Parathyroid adenoma (tissue), 2 donors: ENCODE results near the gene DLG5.
"Not testable (repeated sequence)": the region's sequence is repeated elsewhere in the genome, so short reads cannot be mapped to it uniquely, and the experiment has no call there.

ENCODE experiments used
- H2AFZ ChIP-seq: fragments of 300-600 bp; sonication (generic); one replicate; pipeline ENCODE4 v1.7.0; 2017; ENCODE audit warnings: antibody characterized with exemption, mild to moderate bottlenecking
- H3K27ac ChIP-seq: fragments of 300-600 bp; sonication (generic); one replicate; pipeline ENCODE4 v1.7.0; 2017
- H3K27me3 ChIP-seq: fragments of 300-600 bp; sonication (generic); one replicate; pipeline ENCODE4 v1.7.0; 2017; ENCODE audit warnings: low read length; ENCODE audit not compliant: control insufficient read depth, insufficient read depth
- H3K36me3 ChIP-seq: fragments of 300-600 bp; sonication (generic); one replicate; pipeline ENCODE4 v1.7.0; 2017; ENCODE audit warnings: low read length; ENCODE audit not compliant: control insufficient read depth, insufficient read depth
- H3K4me1 ChIP-seq: fragments of 300-600 bp; sonication (generic); one replicate; pipeline ENCODE4 v1.7.0; 2017; ENCODE audit warnings: control low read depth
- H3K4me2 ChIP-seq: fragments of 300-600 bp; sonication (generic); one replicate; pipeline ENCODE4 v1.7.0; 2017; ENCODE audit warnings: low read length
- H3K4me3 ChIP-seq: fragments of 300-600 bp; sonication (generic); one replicate; pipeline ENCODE4 v1.7.0; 2017; ENCODE audit warnings: low read depth, low read length
- H3K79me2 ChIP-seq: fragments of 300-600 bp; sonication (generic); one replicate; pipeline ENCODE4 v1.7.0; 2017; ENCODE audit warnings: control low read depth
- H3K9ac ChIP-seq: fragments of 300-600 bp; sonication (generic); one replicate; pipeline ENCODE4 v1.7.0; 2017; ENCODE audit warnings: mild to moderate bottlenecking
- H3K9me3 ChIP-seq: fragments of 300-600 bp; sonication (generic); one replicate; pipeline ENCODE4 v1.7.0; 2017; ENCODE audit warnings: low read length; ENCODE audit not compliant: control insufficient read depth
- TF ChIP-seq, protein P1 (sequence below): fragments of 300-600 bp; sonication (generic); IDR thresholded peaks from one replicate; pipeline ENCODE4 v1.7.0; 2017; ENCODE audit warnings: antibody characterized with exemption, mild to moderate bottlenecking
- donor health status: primary hyperparathyroidism.

Gene DLG5

DNA sequence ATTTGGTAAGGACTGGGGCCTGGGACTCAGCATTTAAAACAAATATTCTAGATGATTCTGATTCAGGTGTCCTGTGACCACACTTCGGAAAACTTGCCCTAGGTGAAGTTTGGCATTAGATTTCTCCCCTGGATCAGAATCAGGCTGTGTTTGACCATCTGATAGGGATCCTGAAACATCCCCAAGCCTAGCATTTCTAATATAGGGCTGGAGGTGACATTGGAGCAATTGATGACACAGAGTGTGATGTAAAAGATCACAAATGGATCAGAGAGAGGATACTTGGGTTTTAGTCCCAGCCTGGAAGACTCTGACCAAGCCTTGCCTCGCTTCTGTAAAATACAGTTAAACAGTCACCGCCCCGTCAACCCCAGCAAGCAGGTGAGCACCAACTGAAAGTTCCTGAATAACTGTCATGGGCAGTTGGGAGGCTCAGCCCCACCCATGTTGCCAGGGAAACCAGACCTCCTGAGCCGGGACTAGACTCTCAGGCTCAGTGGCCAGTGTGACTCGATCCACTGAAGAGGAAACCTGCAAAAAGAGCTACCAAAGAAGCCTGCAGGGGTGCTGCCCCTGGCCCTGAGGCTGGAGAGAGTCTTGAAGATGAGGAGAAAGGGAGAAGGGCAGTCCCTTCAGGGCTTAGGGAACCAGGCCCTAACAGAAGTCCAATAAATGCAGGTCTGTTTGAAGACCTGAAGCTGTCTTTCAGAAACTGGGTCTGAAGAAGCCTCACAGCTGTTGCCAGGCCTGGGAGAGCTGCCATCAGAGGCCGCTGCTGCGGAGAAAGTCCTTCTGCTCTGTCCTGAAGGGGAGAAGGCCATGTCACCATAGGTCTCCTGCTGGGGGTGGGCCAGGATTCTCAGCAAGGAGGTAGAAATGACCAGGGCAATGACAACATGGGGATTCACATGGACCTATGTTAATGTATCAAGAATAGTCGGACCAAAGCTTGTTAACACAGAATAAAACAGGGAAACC, 162.8 kb downstream of the DLG5 start:
- TF ChIP-seq, protein P1, sequence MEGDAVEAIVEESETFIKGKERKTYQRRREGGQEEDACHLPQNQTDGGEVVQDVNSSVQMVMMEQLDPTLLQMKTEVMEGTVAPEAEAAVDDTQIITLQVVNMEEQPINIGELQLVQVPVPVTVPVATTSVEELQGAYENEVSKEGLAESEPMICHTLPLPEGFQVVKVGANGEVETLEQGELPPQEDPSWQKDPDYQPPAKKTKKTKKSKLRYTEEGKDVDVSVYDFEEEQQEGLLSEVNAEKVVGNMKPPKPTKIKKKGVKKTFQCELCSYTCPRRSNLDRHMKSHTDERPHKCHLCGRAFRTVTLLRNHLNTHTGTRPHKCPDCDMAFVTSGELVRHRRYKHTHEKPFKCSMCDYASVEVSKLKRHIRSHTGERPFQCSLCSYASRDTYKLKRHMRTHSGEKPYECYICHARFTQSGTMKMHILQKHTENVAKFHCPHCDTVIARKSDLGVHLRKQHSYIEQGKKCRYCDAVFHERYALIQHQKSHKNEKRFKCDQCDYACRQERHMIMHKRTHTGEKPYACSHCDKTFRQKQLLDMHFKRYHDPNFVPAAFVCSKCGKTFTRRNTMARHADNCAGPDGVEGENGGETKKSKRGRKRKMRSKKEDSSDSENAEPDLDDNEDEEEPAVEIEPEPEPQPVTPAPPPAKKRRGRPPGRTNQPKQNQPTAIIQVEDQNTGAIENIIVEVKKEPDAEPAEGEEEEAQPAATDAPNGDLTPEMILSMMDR: no peak
- H3K9ac ChIP-seq: no peak overlapping the region
- H3K36me3 ChIP-seq: no peaks in the 10 kb centered on the region
- H2AFZ ChIP-seq: peak overlapping the region; percentile 42
- peak overlapping the region; percentile 29 for H3K27ac ChIP-seq
- H3K4me1 ChIP-seq: peaks cover 3% of the 10 kb centered on the region
- no peaks in the 10 kb centered on the region for H3K79me2 ChIP-seq
- H3K9me3 ChIP-seq: no peaks in the 10 kb centered on the region
- H3K4me2 ChIP-seq: no peak overlapping the region
- H3K27me3 ChIP-seq: no peaks in the 10 kb centered on the region
- H3K4me3 ChIP-seq: no peak overlapping the region

DNA sequence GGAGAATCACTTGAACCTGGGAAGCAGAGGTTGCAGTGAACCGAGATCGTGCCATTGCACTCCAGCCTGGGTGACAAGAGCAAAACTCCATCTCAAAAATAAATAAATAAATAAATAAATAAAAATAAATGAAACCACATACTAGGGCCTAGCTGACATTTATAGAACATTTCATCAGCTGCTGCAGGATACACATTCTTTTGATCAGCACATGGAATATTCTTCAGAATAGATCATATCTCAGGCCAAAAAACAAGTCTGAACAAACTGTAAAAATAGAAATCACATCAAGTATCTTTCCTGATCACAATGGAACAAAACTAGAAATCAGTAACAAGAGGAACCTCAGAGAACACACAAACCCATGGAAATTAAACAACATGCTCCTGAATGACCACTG, 168.1 kb downstream of the DLG5 start:
- not testable (repeated sequence) for H3K4me1 ChIP-seq, H3K9ac ChIP-seq, H3K79me2 ChIP-seq, H3K4me3 ChIP-seq, H2AFZ ChIP-seq, H3K36me3 ChIP-seq, H3K27me3 ChIP-seq, H3K27ac ChIP-seq, H3K4me2 ChIP-seq, H3K9me3 ChIP-seq

DNA sequence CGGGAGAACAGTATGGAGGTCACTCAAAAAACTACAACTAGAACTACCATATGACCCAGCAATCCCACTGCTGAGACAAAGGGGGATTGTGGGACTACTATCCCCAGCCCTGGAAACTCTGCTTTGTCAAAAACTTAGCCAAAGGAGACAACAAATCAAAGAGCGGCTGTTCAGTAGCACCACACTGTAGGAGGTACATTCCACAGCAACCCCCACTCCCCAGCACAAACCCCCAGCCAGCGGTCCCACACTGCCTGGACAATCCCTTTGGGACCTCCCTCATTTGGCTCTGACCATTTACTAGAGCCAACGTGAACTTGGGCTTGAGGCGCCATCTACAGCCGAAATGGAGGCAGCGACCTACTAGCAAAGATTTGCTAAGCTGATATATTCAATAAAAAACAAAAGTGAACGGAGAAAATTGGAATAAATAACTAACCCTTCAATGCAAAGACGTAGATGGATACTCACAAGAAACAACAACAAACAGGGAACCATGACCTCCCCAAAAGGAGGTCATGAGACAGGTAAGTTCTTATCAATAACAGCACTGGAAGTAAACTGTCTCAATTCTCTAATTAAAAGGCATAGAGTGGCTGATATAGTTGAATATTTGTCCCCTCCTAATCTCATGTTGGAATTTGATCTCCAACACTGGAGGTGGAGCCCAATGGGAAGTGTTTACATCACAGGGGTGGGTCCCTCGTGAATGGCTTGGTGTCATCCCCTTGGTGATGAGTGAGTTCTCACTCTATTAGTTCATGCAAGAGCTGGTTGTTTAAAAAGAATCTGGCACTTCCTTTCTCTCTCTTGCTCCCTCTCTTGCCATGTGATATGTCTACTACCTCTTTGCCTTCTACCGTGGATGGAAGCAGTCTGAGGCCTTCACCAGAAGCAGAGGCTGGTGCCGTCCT, 170.0 kb downstream of the DLG5 start:
- Histone ChIP-seq H3K79me2 (no peaks in the 10 kb centered on the region), H3K9ac (no peak overlapping the region), H3K4me2 (no peak overlapping the region), H2AFZ (peak overlapping the region; percentile 30), H3K4me3 (no peak overlapping the region), H3K4me1 (peaks cover 4% of the 10 kb centered on the region), H3K9me3 (no peaks in the 10 kb centered on the region), H3K27me3 (no peaks in the 10 kb centered on the region), H3K27ac (peak overlapping the region; percentile 12), H3K36me3 (no peaks in the 10 kb centered on the region)
- TF ChIP-seq, protein P1: peak; percentile 75

DNA sequence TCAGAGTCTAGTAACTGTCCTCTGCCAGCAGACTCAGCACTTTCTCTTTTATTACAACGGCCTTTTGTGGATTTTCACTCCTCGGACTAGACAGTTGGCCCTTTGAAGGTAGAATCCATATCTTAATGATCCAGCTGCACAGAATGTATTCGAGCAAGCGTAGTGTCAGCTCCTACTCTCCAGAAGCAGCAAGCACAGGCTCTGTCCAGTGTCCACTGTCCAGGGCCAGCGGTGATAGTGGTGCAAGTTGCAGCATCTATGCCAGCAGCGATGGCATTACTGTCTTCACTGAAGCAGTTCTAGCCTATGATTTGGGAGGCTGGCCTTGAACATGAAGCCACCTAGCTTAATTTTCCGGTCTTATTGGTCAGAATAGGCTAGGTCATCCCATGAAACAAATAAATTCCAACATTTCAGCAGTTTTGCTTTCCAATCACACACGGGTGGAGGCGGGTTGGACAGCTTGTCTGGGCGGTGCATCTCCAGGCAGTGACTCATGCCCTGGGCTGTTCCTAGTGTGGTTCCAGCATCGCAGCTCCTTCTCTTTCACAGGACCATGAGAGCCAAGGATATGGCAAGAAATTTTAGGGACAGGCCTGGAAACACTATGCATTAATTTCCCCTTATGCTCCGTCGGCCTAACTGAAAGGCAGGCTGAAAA, 180.4 kb downstream of the DLG5 start:
- H3K4me3 ChIP-seq: no peak overlapping the region
- H3K4me1 ChIP-seq: no peaks in the 10 kb centered on the region
- H3K27me3 ChIP-seq: no peaks in the 10 kb centered on the region

More for the DNA sequence above, 180.4 kb downstream of the DLG5 start:
- no peaks in the 10 kb centered on the region for H3K36me3 ChIP-seq
- TF ChIP-seq, protein P1: no peak
- H2AFZ ChIP-seq: no peak overlapping the region
- H3K27ac ChIP-seq: no peak overlapping the region
- H3K9ac ChIP-seq: no peak overlapping the region
- H3K9me3 ChIP-seq: no peaks in the 10 kb centered on the region
- H3K79me2 ChIP-seq: no peaks in the 10 kb centered on the region
- no peak overlapping the region for H3K4me2 ChIP-seq
